WERI-Rb-1 (cell line): Measurements from ENCODE around the gene COTL1.
"Not testable (repeated sequence)": the region's sequence is repeated elsewhere in the genome, so short reads cannot be mapped to it uniquely, and the experiment has no call there.

ENCODE experiments used
- DNase-seq: peaks from one replicate; pipeline ENCODE4 v3.0.0-alpha.2; 2020
- H3K27ac ChIP-seq: fragments of 250-450 bp; sonication (Bioruptor Pico); 2 replicates; pipeline ENCODE4 v1.5.1; 2020; ENCODE audit warnings: mild to moderate bottlenecking, moderate library complexity
- H3K27me3 ChIP-seq: fragments of 250-450 bp; sonication (Bioruptor Pico); 2 replicates; pipeline ENCODE4 v1.5.1; 2021; ENCODE audit warnings: mild to moderate bottlenecking, low read depth, moderate library complexity; ENCODE audit not compliant: insufficient read depth, severe bottlenecking
- H3K36me3 ChIP-seq: fragments of 250-450 bp; sonication (Bioruptor Pico); 2 replicates; pipeline ENCODE4 v1.5.1; 2020; ENCODE audit warnings: mild to moderate bottlenecking, moderate library complexity
- H3K4me3 ChIP-seq: 2 replicates; pipeline ENCODE4 v1.5.1; 2011; ENCODE audit warnings: low read depth, mild to moderate bottlenecking, control low read depth, low read length
- H3K9me3 ChIP-seq: fragments of 250-450 bp; sonication (Bioruptor Pico); 2 replicates; pipeline ENCODE4 v1.5.1; 2021; ENCODE audit warnings: mild to moderate bottlenecking, moderate library complexity; ENCODE audit not compliant: severe bottlenecking
- CTCF ChIP-seq: IDR thresholded peaks from 2 replicates; pipeline ENCODE4 v1.5.1; 2011; ENCODE audit warnings: low read depth, mild to moderate bottlenecking, control low read depth, inconsistent platforms, low read length

The COTL1 gene

DNA sequence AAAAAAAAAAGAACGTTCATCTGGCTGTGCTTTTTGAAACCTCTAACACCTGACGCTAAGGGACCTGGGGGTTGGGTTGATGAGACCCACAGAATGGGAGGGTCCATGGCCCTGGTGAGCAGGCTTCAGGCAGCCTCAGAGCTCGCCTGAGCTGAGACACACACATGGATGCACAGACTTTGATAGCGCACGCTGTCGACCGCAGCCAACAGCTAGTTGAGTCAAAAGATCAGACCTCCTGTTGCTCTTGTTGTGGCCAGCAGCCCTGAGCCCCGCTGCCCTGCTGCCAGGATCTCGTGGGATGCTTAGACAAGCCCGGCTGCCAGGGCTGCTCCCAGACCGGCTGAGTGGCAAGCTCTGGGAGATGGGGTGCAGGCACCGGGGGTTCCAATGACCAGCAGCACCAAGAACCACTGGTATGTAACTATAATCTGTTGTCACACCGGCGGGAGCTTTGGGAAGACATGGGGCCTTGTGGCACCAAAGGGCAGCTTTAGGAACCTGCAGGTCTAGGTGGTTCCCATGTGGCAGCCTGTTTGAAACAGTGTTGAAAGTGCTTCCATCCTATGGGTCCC, 93.4 kb downstream of the COTL1 start:
- no peaks in the 10 kb centered on the region for H3K27me3 ChIP-seq
- no peak for TF ChIP-seq CTCF

GRCh38 chr16:84521497-84521770, 96.4 kb downstream of the COTL1 start:
- H3K36me3 ChIP-seq, result no peaks in the 10 kb centered on the region
- no peak for DNase-seq
- H3K9me3 ChIP-seq, result no peaks in the 10 kb centered on the region
- no peak overlapping the region for H3K4me3 ChIP-seq
- no peaks in the 10 kb centered on the region for H3K27me3 ChIP-seq
- H3K27ac ChIP-seq, result no peak overlapping the region
- TF ChIP-seq CTCF, result no peak

More for the DNA sequence above, 93.4 kb downstream of the COTL1 start:
- H3K9me3 ChIP-seq, result no peaks in the 10 kb centered on the region
- no peak for DNase-seq
- no peak overlapping the region for H3K27ac ChIP-seq
- no peak overlapping the region for H3K4me3 ChIP-seq
- no peaks in the 10 kb centered on the region for H3K36me3 ChIP-seq

DNA sequence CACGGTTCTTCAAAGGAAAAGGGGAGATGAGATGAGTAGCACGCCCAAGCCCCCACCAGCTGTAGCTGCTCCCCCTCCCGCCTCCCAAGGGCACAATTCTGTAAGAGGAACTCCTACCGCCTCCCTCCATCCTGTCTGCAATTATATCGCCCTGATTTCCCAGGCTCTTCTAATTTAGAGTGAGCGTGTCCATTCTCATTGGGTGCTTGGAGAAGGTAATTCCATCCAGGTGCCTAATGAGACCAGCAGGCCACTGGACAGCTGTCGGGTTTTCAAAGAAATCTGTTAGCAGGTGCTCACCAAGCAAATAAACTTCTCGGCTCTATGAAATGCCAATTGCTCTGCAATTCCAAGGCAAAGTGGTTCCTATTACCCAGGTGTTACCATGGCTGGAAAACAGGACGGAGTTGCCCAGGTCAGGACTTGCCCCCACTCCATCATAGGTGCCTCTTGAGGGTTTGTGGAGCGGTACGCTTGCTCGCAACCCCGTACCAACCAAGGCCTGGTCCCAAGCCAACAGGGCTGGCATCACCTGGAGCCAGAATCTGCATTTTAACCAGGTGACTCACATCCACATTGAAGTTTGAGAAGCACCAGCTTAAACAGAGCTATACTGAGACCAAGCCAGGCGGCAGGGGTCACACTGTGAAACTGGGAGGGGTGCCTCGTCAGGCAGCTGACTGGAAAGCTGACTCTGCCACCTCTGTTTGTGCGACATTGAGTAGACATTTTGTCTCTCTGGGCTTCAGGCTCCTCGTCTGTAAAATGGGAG, 97.0 kb downstream of the COTL1 start:
- Histone ChIP-seq H3K36me3 (no peaks in the 10 kb centered on the region), H3K9me3 (no peaks in the 10 kb centered on the region), H3K4me3 (no peak overlapping the region), H3K27me3 (no peaks in the 10 kb centered on the region), H3K27ac (no peak overlapping the region)
- TF ChIP-seq CTCF, result no peak
- no peak for DNase-seq

DNA sequence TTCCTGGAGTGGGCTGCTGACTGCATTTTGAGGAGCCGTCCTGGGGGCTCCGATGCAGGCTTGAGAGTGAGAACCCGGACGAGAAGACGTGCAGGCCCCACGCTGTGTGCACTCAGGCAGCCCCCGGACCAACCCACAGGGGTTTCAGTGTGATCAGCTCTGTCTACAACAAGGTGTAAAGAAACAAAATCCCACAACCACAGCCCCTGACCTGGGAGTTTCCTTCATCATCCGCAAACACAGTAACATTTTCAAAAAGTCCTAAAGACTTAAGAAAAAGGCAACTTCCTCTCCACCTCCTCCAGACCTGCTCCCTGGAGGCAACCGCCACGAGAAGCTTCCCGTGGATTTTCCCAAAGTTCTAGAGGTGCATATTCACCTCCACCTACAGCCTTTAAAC, 98.0 kb downstream of the COTL1 start:
- no peak for TF ChIP-seq CTCF

GRCh38 chr16:84518804-84519341, 99.0 kb downstream of the COTL1 start:
- Histone ChIP-seq H3K4me3 (no peak overlapping the region), H3K9me3 (no peaks in the 10 kb centered on the region), H3K36me3 (no peaks in the 10 kb centered on the region), H3K27me3 (no peaks in the 10 kb centered on the region), H3K27ac (no peak overlapping the region)
- DNase-seq, result no peak
- TF ChIP-seq CTCF, result no peak

More for the DNA sequence above, 98.0 kb downstream of the COTL1 start:
- Histone ChIP-seq H3K27me3 (no peaks in the 10 kb centered on the region), H3K9me3 (no peaks in the 10 kb centered on the region), H3K27ac (no peak overlapping the region), H3K4me3 (no peak overlapping the region), H3K36me3 (no peaks in the 10 kb centered on the region)
- DNase-seq, result no peak

- not testable (repeated sequence) for H3K4me3 ChIP-seq, H3K27ac ChIP-seq, H3K36me3 ChIP-seq, H3K27me3 ChIP-seq, DNase-seq, H3K9me3 ChIP-seq
These were observed 99.7 kb downstream of the COTL1 start for GRCh38 chr16:84518220-84518619.
